Gastrocnemius medialis (tissue), 4 donors: ENCODE data around the gene KIDINS220. TPM values are rescaled to one million over a fixed set of nuclear protein-coding genes. Genes with fewer than 3 reads are reported as not detected.
A peak's percentile ranks its signal among the peaks of the same experiment; 100 is the strongest.

Experiments used
- ATAC-seq, 2 donors: fragments of 150-250 bp; one replicate each; pipeline ENCODE4 v1.9.1; 2016
- DNase-seq, 2 donors: peaks; one replicate each; pipeline ENCODE4 v3.0.0-alpha.2; 2019
- H3K27ac ChIP-seq, 4 donors: fragments of 200-600 bp; sonication (generic); 1 replicate in 1 of 4; 2 replicates in 3 of 4; pipeline ENCODE4 v1.5.1; 2016 to 2018; ENCODE audit warnings: mild to moderate bottlenecking in 2 of 4, moderate library complexity in 1 of 4
- H3K27me3 ChIP-seq, 3 donors: fragments of 200-600 bp; sonication (generic) in 2 of 3; 1 replicate in 1 of 3; 2 replicates in 2 of 3; pipeline versions ENCODE4 v1.5.1 to v1.6.0; 2016 to 2019; ENCODE audit warnings: mild to moderate bottlenecking in 1 of 3, moderate library complexity in 1 of 3
- H3K36me3 ChIP-seq, 2 donors: fragments of 200-600 bp; sonication (generic) in 1 of 2; one replicate each; pipeline ENCODE4 v1.5.1; 2017 to 2018
- H3K4me1 ChIP-seq, 2 donors: fragments of 200-600 bp; sonication (generic) in 1 of 2; one replicate each; pipeline ENCODE4 v1.5.1; 2016 to 2017; ENCODE audit warnings: mild to moderate bottlenecking in 2 of 2
- H3K4me3 ChIP-seq, 4 donors: fragments of 200-600 bp; sonication (generic) in 3 of 4; 1 replicate in 1 of 4; 2 replicates in 3 of 4; pipeline ENCODE4 v1.5.1; 2016 to 2019; ENCODE audit warnings: mild to moderate bottlenecking in 2 of 4
- H3K9me3 ChIP-seq, 3 donors: fragments of 200-600 bp; sonication (generic) in 2 of 3; 1 replicate in 1 of 3; 2 replicates in 2 of 3; pipeline ENCODE4 v1.5.1; 2016 to 2019
- CTCF ChIP-seq, 5 experiments: fragments of 450-650 bp in 3 of 5; fragments of 200-600 bp in 2 of 5; sonication (generic) in 2 of 5; IDR thresholded peaks in 4 of 5; conservative IDR thresholded peaks in 1 of 5; 1 replicate in 4 of 5; 2 replicates in 1 of 5; pipeline ENCODE4 v1.5.1; 2016 to 2019; ENCODE audit warnings: antibody characterized with exemption in 5 of 5, mild to moderate bottlenecking in 3 of 5, moderate library complexity in 3 of 5
- POLR2A ChIP-seq, 2 donors: fragments of 450-650 bp; IDR thresholded peaks; one replicate each; pipeline ENCODE4 v1.6.1; 2017; ENCODE audit warnings: antibody characterized with exemption in 2 of 2, mild to moderate bottlenecking in 2 of 2, moderate library complexity in 2 of 2
- in situ Hi-C, 4 donors: fragments of 200-750 bp; cut with MboI; loops; one replicate each; pipeline versions ENCODE4 v1.15.0 to v1.8.0; 2017; ENCODE audit warnings: low sequenced_read_pairs in 4 of 4
- intact Hi-C: fragments of 100-400 bp; cut with DNase I; formaldehyde crosslinking; loops from one replicate; pipeline ENCODE4 v1.15.1; 2023; ENCODE audit warnings: low total_unique reads
- total RNA-seq, 4 donors: library from RNA; depleted of rRNA; stranded (reverse); fragments of >200 nt; gene quantifications; one replicate each; pipeline versions ENCODE4 v1.1.0 to v1.2.3, GENCODE V29; 2016

The KIDINS220 gene
- total RNA-seq, 4 donors from 2014 or later, result 57.8 to 78.9 (median 59.1) TPM

DNA sequence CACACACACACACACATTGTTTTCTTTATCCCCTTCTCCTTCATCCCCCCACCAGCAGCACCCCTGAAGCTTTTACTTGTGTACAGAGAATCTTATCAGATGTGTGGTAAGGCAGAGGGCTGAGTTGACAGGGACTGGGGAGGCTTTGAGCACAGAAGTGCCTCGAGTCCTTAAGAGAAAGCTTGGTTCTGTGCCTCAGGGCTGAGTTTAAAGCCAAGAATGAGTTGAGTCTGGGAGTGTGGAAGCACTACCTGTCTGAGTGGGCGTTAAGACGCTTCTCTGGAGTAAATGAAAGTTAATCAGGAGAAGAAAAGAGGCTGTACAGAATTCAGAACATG is 152.9 kb downstream of the KIDINS220 start:
- Histone ChIP-seq H3K27me3 (no peaks in the 10 kb centered on the region), H3K36me3 (no peaks in the 10 kb centered on the region), H3K27ac (peak overlapping the region; percentile 53 to 83 (median 61)), H3K4me1 (peaks cover 15 to 29% of the 10 kb centered on the region in 2 donors), H3K4me3 (peak overlapping the region; percentile 51 to 75 (median 66)), H3K9me3 (no peaks in the 10 kb centered on the region)
- no peak for DNase-seq
- in situ Hi-C loops (loop anchor here (10.0 to 25.0 kb wide), 4 partner anchors 672 to 1597 kb away; no protein-coding TSS in a partner anchor), intact Hi-C loops (loop anchor here (2.0 to 10.0 kb wide), 4 partner anchors 452 to 680 kb away; no protein-coding TSS in a partner anchor)
- no peak for ATAC-seq
- TF ChIP-seq CTCF (IDR thresholded peaks at IDR 0.05 in 4 of 5, conservative IDR thresholded peaks at IDR 0.05 in 1 of 5) (no peak), POLR2A (IDR thresholded peaks at IDR 0.05) (no peak)

DNA sequence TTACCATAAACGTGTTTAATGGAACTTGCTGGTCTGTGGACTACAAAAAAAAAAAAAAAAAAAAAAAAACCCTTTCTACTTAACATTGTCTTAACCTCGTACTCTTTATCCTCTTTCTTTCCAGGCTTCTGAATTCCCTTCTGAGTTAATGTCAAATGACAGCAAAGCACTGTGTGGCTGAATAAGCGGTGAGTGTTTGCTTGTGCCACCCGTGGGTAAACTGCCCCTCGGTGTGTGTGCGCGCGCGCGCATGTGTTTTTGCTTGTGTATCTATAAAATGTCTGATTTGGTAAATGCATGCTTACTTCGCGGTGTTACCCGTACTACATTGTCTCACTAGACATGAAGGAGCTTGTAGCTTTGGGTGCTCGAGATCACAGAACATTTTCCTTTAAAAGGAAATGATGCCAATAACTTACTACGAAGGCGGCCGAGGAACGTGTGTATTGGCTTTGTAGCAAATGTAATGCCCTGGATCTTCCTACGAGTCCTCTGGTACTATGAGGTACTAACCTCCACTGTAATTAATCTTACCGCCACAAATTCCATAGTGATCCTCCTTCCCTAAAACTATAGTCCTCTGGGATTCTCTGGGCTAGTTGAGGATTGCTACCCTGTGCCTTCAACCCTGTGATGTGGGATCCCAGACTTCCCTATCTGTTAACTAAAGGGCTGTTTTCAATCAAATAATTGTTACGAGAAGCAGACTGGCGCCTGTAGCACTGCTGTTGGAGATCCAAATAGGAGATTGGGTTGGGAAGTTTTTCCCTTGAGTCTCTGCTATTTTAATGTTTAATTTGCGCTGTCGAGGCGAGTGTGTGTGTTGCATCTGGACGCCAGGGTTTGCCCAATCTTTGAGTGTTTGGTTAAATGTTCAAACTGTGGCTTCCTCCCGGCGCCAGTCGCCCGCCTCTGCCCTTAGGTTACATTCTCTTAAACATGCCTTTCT is 154.4 kb downstream of the KIDINS220 start:
- no peaks in the 10 kb centered on the region for H3K36me3 ChIP-seq
- TF ChIP-seq POLR2A (IDR thresholded peaks at IDR 0.05) (no peak), CTCF (IDR thresholded peaks at IDR 0.05 in 4 of 5, conservative IDR thresholded peaks at IDR 0.05 in 1 of 5) (no peak)
- peak overlapping the region; percentile 60 to 75 (median 72) for H3K4me3 ChIP-seq
- peak overlapping the region; percentile 75 to 92 (median 82) for H3K27ac ChIP-seq
- in situ Hi-C loops (loop anchor here (10.0 to 25.0 kb wide), 4 partner anchors 671 to 1596 kb away; no protein-coding TSS in a partner anchor), intact Hi-C loops (loop anchor here (5.0 to 10.0 kb wide), 3 partner anchors 451 to 538 kb away; no protein-coding TSS in a partner anchor)
- peaks cover 23 to 34% of the 10 kb centered on the region in 2 donors for H3K4me1 ChIP-seq
- ATAC-seq (no peak), DNase-seq (no peak)
- H3K9me3 ChIP-seq, result no peaks in the 10 kb centered on the region
- no peaks in the 10 kb centered on the region for H3K27me3 ChIP-seq

DNA sequence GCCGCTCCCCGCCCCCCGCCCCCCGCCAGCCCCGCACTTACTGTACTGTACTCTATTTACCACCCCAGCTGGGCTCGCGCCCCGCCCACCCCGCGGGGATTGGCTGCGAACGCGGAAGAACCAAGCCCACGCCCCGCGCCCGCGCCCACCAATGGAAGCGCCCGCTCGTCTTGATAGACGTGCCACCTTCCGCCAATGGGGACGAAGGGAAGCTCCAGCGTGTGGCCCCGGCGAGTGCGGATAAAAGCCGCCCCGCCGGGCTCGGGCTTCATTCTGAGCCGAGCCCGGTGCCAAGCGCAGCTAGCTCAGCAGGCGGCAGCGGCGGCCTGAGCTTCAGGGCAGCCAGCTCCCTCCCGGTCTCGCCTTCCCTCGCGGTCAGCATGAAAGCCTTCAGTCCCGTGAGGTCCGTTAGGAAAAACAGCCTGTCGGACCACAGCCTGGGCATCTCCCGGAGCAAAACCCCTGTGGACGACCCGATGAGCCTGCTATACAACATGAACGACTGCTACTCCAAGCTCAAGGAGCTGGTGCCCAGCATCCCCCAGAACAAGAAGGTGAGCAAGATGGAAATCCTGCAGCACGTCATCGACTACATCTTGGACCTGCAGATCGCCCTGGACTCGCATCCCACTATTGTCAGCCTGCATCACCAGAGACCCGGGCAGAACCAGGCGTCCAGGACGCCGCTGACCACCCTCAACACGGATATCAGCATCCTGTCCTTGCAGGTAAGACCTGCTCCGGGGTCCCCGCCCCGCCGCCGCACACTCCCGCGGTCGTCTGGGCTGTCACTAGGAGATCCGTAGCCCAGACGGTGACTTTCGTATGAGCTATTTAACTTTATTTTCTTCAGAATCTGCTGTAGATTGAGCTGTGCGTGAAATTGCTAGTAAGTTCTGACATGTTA is 155.4 kb downstream of the KIDINS220 start, which contains the start of gene ID2:
TSS of gene ID2 (plus strand) at position 271 of the 907 bp plus-strand sequence. CDS start at position 381, 110 bp downstream.
- Histone ChIP-seq H3K4me1 (peaks cover 32 to 43% of the 10 kb centered on the region in 2 donors), H3K27ac (peak within 1 kb of the TSS; percentile 92 to 99 (median 98)), H3K4me3 (peak within 1 kb of the TSS; percentile 60 to 75 (median 72)), H3K9me3 (no peaks in the 10 kb centered on the region), H3K36me3 (no peaks in the 10 kb centered on the region), H3K27me3 (no peaks in the 10 kb centered on the region)
- TF ChIP-seq CTCF (IDR thresholded peaks at IDR 0.05 in 4 of 5, conservative IDR thresholded peaks at IDR 0.05 in 1 of 5), result no peak
- peak; percentile 97 to 99 for TF ChIP-seq POLR2A (IDR thresholded peaks at IDR 0.05)
- in situ Hi-C loops, result loop anchor here (10.0 to 25.0 kb wide), 4 partner anchors 670 to 1595 kb away; no protein-coding TSS in a partner anchor
- ATAC-seq (peak; percentile 62 to 71), DNase-seq (peak; percentile 97 to 99)
- intact Hi-C loops, result loop anchor here (2.0 to 10.0 kb wide), 4 partner anchors 113 to 537 kb away; no protein-coding TSS in a partner anchor
